Measurements from ENCODE around the gene DLEU7.

DNA sequence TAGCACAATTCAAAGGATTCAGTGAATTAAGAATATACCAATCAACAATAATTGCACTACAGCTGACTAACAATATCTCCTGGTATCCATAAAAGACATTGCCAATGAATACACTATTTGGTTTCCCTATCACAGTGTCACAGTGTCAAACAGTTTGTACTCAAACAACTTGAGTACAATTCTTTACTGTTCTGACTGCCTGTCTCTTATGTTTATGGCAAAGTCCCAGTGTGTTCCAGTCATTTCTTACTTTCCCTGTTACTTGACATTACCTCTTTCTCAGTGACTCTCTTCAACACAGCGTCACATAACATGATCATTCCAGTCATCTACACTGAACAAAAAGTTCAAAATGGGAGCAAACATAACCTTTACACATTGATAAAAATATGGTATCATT is 44.9 kb upstream of the DLEU7 start:
- TF ChIP-seq, protein P1, sequence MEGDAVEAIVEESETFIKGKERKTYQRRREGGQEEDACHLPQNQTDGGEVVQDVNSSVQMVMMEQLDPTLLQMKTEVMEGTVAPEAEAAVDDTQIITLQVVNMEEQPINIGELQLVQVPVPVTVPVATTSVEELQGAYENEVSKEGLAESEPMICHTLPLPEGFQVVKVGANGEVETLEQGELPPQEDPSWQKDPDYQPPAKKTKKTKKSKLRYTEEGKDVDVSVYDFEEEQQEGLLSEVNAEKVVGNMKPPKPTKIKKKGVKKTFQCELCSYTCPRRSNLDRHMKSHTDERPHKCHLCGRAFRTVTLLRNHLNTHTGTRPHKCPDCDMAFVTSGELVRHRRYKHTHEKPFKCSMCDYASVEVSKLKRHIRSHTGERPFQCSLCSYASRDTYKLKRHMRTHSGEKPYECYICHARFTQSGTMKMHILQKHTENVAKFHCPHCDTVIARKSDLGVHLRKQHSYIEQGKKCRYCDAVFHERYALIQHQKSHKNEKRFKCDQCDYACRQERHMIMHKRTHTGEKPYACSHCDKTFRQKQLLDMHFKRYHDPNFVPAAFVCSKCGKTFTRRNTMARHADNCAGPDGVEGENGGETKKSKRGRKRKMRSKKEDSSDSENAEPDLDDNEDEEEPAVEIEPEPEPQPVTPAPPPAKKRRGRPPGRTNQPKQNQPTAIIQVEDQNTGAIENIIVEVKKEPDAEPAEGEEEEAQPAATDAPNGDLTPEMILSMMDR (IDR thresholded peaks at IDR 0.05; ENCODE audit: low read depth, low read length, missing input control) = no peak
- TF ChIP-seq RAD21 (IDR thresholded peaks at IDR 0.05) (no peak), YY1 (IDR thresholded peaks at IDR 0.05) (no peak), ATF3 (IDR thresholded peaks at IDR 0.05) (no peak), RXRA (IDR thresholded peaks at IDR 0.05) (no peak), JUND (IDR thresholded peaks at IDR 0.05) (no peak), NR2F2 (IDR thresholded peaks at IDR 0.05) (no peak), TAF1 (conservative IDR thresholded peaks at IDR 0.05) (no peak)
- TF ChIP-seq, protein P2, sequence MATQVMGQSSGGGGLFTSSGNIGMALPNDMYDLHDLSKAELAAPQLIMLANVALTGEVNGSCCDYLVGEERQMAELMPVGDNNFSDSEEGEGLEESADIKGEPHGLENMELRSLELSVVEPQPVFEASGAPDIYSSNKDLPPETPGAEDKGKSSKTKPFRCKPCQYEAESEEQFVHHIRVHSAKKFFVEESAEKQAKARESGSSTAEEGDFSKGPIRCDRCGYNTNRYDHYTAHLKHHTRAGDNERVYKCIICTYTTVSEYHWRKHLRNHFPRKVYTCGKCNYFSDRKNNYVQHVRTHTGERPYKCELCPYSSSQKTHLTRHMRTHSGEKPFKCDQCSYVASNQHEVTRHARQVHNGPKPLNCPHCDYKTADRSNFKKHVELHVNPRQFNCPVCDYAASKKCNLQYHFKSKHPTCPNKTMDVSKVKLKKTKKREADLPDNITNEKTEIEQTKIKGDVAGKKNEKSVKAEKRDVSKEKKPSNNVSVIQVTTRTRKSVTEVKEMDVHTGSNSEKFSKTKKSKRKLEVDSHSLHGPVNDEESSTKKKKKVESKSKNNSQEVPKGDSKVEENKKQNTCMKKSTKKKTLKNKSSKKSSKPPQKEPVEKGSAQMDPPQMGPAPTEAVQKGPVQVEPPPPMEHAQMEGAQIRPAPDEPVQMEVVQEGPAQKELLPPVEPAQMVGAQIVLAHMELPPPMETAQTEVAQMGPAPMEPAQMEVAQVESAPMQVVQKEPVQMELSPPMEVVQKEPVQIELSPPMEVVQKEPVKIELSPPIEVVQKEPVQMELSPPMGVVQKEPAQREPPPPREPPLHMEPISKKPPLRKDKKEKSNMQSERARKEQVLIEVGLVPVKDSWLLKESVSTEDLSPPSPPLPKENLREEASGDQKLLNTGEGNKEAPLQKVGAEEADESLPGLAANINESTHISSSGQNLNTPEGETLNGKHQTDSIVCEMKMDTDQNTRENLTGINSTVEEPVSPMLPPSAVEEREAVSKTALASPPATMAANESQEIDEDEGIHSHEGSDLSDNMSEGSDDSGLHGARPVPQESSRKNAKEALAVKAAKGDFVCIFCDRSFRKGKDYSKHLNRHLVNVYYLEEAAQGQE (IDR thresholded peaks at IDR 0.05) = no peak
- TF ChIP-seq, protein P3, sequence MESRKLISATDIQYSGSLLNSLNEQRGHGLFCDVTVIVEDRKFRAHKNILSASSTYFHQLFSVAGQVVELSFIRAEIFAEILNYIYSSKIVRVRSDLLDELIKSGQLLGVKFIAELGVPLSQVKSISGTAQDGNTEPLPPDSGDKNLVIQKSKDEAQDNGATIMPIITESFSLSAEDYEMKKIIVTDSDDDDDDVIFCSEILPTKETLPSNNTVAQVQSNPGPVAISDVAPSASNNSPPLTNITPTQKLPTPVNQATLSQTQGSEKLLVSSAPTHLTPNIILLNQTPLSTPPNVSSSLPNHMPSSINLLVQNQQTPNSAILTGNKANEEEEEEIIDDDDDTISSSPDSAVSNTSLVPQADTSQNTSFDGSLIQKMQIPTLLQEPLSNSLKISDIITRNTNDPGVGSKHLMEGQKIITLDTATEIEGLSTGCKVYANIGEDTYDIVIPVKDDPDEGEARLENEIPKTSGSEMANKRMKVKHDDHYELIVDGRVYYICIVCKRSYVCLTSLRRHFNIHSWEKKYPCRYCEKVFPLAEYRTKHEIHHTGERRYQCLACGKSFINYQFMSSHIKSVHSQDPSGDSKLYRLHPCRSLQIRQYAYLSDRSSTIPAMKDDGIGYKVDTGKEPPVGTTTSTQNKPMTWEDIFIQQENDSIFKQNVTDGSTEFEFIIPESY (IDR thresholded peaks at IDR 0.05) = no peak
